Kidney epithelial cell (primary cell): Measurements from ENCODE around the gene ST8SIA6. TPM values are rescaled to one million over a fixed set of nuclear protein-coding genes. Genes with fewer than 3 reads are reported as not detected.
"Not testable (repeated sequence)": the region's sequence is repeated elsewhere in the genome, so short reads cannot be mapped to it uniquely, and the experiment has no call there.

Experiments used
- DNase-seq: peaks from one replicate; pipeline ENCODE4 v3.0.0-alpha.2; 2010; ENCODE audit warnings: low read depth
- H3K27me3 ChIP-seq: 2 replicates; pipeline ENCODE4 v1.6.0; 2011; ENCODE audit warnings: low read length; ENCODE audit not compliant: control insufficient read depth, insufficient read depth
- H3K36me3 ChIP-seq: 2 replicates; pipeline ENCODE4 v1.5.1; 2011; ENCODE audit warnings: low read length; ENCODE audit not compliant: control insufficient read depth, insufficient read depth
- H3K4me3 ChIP-seq: 2 replicates; pipeline ENCODE4 v1.5.1; 2011; ENCODE audit warnings: low read depth, mild to moderate bottlenecking, control low read depth, low read length
- CTCF ChIP-seq: IDR thresholded peaks from 2 replicates; pipeline ENCODE4 v1.5.1; 2011; ENCODE audit warnings: mild to moderate bottlenecking, moderate library complexity, low read length, control low read depth, inconsistent platforms; ENCODE audit not compliant: insufficient read depth, poor library complexity, severe bottlenecking
- total RNA-seq: library from RNA; depleted of rRNA; stranded (reverse); fragments of >200 nt; gene quantifications from 2 replicates; pipeline ENCODE4 v1.2.3, GENCODE V29; 2015

The ST8SIA6 gene
- total RNA-seq, 1 donor from 2014 or later: not detected

DNA sequence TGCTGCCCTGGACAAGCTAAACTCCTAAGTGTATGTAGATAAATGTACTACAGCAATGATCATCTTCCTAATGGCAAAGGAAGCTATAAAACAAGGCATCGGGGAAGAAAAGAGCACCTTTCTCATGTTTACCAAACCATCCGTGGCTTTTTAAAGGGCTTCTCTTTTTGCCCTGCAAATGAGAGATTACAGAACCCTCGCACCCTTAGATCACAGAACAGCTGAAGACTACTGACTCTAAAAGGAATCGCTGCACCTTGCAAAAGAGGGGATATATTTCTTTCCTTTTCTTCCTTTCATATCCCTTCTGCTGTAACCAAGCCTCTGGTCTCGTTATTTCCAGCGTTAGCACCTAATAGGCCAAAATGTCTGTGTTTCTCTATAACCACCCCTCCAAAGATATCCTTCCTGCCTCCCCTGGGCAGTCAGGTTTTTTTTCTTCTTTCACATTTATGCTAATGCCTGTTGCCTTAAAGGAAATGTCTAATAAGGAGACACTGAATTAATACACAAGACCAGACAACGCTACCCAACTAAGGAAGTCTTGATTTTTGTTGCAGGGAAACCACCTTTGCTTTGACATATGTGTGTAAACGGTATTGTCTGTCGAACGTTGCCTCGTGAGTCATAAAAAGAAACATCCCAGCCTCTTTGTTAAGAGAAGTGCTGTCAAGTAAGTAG lies 10.5 kb downstream of the ST8SIA6 start:
- no peak for DNase-seq
- Histone ChIP-seq H3K36me3 (no peaks in the 10 kb centered on the region), H3K27me3 (no peaks in the 10 kb centered on the region), H3K4me3 (no peak overlapping the region)
- no peak for TF ChIP-seq CTCF

GRCh38 chr10:17438583-17438982 lies 15.8 kb downstream of the ST8SIA6 start:
- no peak for TF ChIP-seq CTCF
- no peak for DNase-seq
- Histone ChIP-seq H3K4me3 (no peak overlapping the region), H3K27me3 (no peaks in the 10 kb centered on the region), H3K36me3 (no peaks in the 10 kb centered on the region)

- not testable (repeated sequence) for H3K4me3 ChIP-seq, DNase-seq, H3K36me3 ChIP-seq, H3K27me3 ChIP-seq
Observed at GRCh38 chr10:17436578-17436977, 17.8 kb downstream of the ST8SIA6 start.

DNA sequence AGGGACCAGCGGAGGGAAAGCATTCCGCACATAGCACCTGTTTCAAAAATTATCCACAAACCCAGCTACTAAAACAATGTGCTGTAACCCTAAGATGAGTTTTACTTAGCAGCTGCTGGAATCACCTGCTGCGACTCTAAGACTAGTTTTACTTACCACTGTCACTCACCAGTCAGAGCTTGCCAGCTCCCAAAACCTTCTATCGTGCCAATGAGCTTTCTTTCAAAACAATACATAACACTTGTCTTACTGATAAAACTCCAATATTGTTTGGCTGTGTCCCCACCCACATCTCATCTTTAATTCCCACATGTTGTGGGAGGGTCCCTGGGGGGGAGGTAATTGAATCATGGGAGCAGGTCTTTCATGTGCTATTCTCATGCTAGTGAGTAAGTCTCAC lies 18.4 kb downstream of the ST8SIA6 start:
- Histone ChIP-seq H3K36me3 (no peaks in the 10 kb centered on the region), H3K4me3 (no peak overlapping the region), H3K27me3 (no peaks in the 10 kb centered on the region)
- TF ChIP-seq CTCF: no peak
- no peak for DNase-seq

GRCh38 chr10:17435187-17435586 lies 19.2 kb downstream of the ST8SIA6 start:
- no peak for DNase-seq
- Histone ChIP-seq H3K4me3 (no peak overlapping the region), H3K36me3 (no peaks in the 10 kb centered on the region), H3K27me3 (no peaks in the 10 kb centered on the region)
- no peak for TF ChIP-seq CTCF

DNA sequence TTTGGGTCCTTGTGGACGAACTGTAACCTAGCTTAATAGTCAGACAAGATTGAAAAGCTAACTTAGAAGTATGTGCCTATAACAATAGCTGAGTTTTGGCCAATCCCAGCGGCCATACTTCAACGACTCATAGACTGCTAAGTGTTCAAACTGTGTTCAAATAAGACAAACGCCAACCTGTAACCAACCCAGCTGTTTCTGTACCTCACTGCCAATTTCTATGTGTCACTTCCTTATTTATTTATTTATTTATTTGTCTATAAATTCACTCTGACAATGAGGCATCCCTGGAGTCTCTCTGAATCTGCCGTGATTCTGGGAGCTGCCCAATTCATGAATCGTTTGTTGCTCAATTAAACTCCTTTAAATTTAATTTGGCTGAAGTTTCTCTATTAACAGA lies 21.7 kb downstream of the ST8SIA6 start:
- no peak for TF ChIP-seq CTCF
- Histone ChIP-seq H3K27me3 (no peaks in the 10 kb centered on the region), H3K36me3 (no peaks in the 10 kb centered on the region), H3K4me3 (no peak overlapping the region)
- no peak for DNase-seq
